Prostate gland (tissue), 2 donors: ENCODE measurements around the gene ALDH4A1. TPM values are rescaled to one million over a fixed set of nuclear protein-coding genes. Genes with fewer than 3 reads are reported as not detected.

Source experiments
- DNase-seq: peaks from one replicate; pipeline ENCODE4 v3.0.0-alpha.2; 2019; ENCODE audit warnings: low spot score
- H3K27ac ChIP-seq, 2 donors: fragments of 200-600 bp; sonication (generic); 2 replicates each; pipeline ENCODE4 v1.5.1; 2017 to 2019
- H3K27me3 ChIP-seq: fragments of 200-600 bp; sonication (generic); replicated peaks from 2 replicates; pipeline ENCODE4 v1.5.1; 2019; ENCODE audit not compliant: insufficient read depth
- H3K36me3 ChIP-seq, 2 donors: fragments of 200-600 bp; sonication (generic); 1 replicate in 1 of 2; 2 replicates in 1 of 2; pipeline versions ENCODE4 v1.5.1 to v1.8.1; 2017 to 2019
- H3K4me1 ChIP-seq: fragments of 200-600 bp; sonication (generic); replicated peaks from 2 replicates; pipeline ENCODE4 v1.5.1; 2019
- H3K4me3 ChIP-seq, 2 donors: fragments of 200-600 bp; sonication (generic); 2 replicates each; pipeline ENCODE4 v1.5.1; 2017 to 2019
- H3K9me3 ChIP-seq: fragments of 200-600 bp; sonication (generic); 2 replicates; pipeline ENCODE4 v1.5.1; 2017
- CTCF ChIP-seq, 4 experiments: fragments of 200-600 bp in 2 of 4; fragments of 450-650 bp in 2 of 4; sonication (generic) in 2 of 4; IDR thresholded peaks; 1 replicate in 3 of 4; 2 replicates in 1 of 4; pipeline ENCODE4 v1.5.1; 2016 to 2019; ENCODE audit warnings: antibody characterized with exemption in 4 of 4, mild to moderate bottlenecking in 2 of 4, moderate library complexity in 2 of 4
- POLR2A ChIP-seq: fragments of 450-650 bp; IDR thresholded peaks from one replicate; pipeline ENCODE4 v1.6.1; 2016; ENCODE audit warnings: antibody characterized with exemption, mild to moderate bottlenecking
- POLR2AphosphoS5 ChIP-seq: sonication (generic); formaldehyde crosslinking; IDR thresholded peaks from one replicate; pipeline ENCODE4 v1.6.1; 2017; ENCODE audit warnings: antibody characterized with exemption
- WGBS: methylation state at CpG from one replicate; pipeline ENCODE4 v1.1.5; 2018; 5-methylcytosine and 5-hydroxymethylcytosine counted together
- intact Hi-C: fragments of 100-400 bp; cut with DNase I; formaldehyde crosslinking; loops from one replicate; pipeline ENCODE4 v1.14.2; 2022
- total RNA-seq, 2 donors: library from RNA; depleted of rRNA; stranded (reverse); fragments of >200 nt; gene quantifications; one replicate each; pipeline ENCODE4 v1.1.0, GENCODE V29; 2016

The ALDH4A1 gene
- total RNA-seq, 2 donors from 2014 or later, result 15.7 to 58.4 TPM

DNA sequence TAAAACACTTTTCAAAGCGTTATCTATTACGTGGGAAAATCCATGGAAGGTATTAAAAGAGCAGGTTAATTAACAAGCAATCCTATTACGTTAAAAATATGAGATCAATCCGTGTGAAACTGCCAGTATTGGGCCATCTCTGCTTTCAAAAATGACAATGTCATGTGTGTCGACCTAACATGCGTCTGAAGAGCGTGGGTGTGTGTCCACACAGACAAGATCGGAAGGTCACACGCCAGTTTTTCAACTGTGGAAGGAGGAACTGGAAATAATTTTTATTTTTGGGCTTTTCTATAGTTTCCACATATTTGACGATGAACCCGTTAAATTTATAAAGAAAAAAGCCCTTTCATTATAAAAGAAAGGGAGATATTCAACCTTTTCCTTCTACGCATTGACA, 17.6 kb upstream of the ALDH4A1 start:
- intact Hi-C loops, result loop anchor here (5.0 kb wide), 1 partner anchor 87 kb away; no protein-coding TSS in a partner anchor
- Histone ChIP-seq H3K36me3 (peaks cover 0 to 7% of the 10 kb centered on the region in 2 donors), H3K27me3 (no peaks in the 10 kb centered on the region), H3K27ac (no peak overlapping the region), H3K9me3 (no peaks in the 10 kb centered on the region), H3K4me3 (no peak overlapping the region), H3K4me1 (peaks cover 22% of the 10 kb centered on the region)
- no peak for TF ChIP-seq POLR2A
- TF ChIP-seq POLR2AphosphoS5, result no peak
- TF ChIP-seq CTCF (IDR thresholded peaks at IDR 0.05), result no peak
- WGBS, result 83% methylated on average over 12 of the region's 12 CpGs
- DNase-seq, result no peak

DNA sequence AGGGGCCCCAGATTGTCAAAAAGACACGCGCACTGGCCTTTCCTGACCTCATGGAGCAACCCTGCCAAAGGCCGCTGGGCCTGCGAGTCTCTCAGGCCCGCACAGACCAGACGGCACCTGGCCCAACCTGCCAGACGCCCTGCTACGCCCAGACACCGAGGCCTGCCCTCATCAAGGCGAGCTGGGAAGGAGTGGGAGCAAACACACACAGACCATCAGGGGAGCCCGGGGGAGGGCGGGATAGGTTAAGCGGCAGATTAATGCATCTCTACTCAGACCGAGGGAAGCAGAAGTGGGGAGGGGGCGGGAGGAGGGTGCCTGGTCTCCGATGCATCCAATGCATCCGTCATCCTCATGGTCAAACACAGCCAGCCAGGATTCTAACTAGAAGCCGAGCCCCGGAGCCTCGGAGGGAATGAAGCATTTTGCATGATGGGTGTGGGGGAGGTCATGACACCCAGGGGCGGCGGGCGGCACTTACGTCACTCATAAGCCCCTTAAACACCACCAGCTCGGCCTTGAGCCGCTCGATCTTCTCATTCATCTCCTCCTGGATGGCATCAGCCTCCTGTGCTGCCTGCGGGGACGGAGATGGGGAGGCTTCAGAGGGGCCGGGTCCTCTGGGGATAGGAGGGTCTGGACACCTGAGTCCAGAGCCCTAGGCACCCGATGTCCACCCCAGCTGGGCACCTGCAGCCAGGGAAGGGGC, 17.0 kb upstream of the ALDH4A1 start:
- no peak overlapping the region for H3K27ac ChIP-seq
- H3K9me3 ChIP-seq, result no peaks in the 10 kb centered on the region
- peaks cover 22% of the 10 kb centered on the region for H3K4me1 ChIP-seq
- no peak for TF ChIP-seq POLR2A
- TF ChIP-seq CTCF (IDR thresholded peaks at IDR 0.05), result no peak
- TF ChIP-seq POLR2AphosphoS5, result no peak
- intact Hi-C loops, result no loop called here
- no peaks in the 10 kb centered on the region for H3K27me3 ChIP-seq
- peaks cover 0 to 7% of the 10 kb centered on the region in 2 donors for H3K36me3 ChIP-seq
- DNase-seq, result no peak
- no peak overlapping the region for H3K4me3 ChIP-seq
- 87% methylated on average over 28 of the region's 31 CpGs for WGBS

GRCh38 chr1:18918417-18918816, 16.1 kb upstream of the ALDH4A1 start:
- Histone ChIP-seq H3K9me3 (no peaks in the 10 kb centered on the region), H3K4me1 (peaks cover 18% of the 10 kb centered on the region), H3K4me3 (no peak overlapping the region), H3K27ac (no peak overlapping the region), H3K36me3 (peaks cover 0 to 7% of the 10 kb centered on the region in 2 donors), H3K27me3 (no peaks in the 10 kb centered on the region)
- DNase-seq, result no peak
- WGBS, result 96% methylated on average over 14 of the region's 14 CpGs
- TF ChIP-seq POLR2AphosphoS5 (no peak), CTCF (IDR thresholded peaks at IDR 0.05) (no peak), POLR2A (no peak)
- intact Hi-C loops, result no loop called here

GRCh38 chr1:18917071-18917799, 14.9 kb upstream of the ALDH4A1 start:
- Histone ChIP-seq H3K27me3 (no peaks in the 10 kb centered on the region), H3K9me3 (no peaks in the 10 kb centered on the region), H3K4me1 (peaks cover 7% of the 10 kb centered on the region), H3K36me3 (peaks cover 0 to 7% of the 10 kb centered on the region in 2 donors), H3K4me3 (no peak overlapping the region), H3K27ac (no peak overlapping the region)
- WGBS, result 90% methylated on average over 30 of the region's 30 CpGs
- intact Hi-C loops, result loop anchor here (1.0 kb wide), 1 partner anchor 23 kb away; no protein-coding TSS in a partner anchor
- TF ChIP-seq CTCF (IDR thresholded peaks at IDR 0.05) (no peak), POLR2AphosphoS5 (no peak), POLR2A (no peak)
- DNase-seq, result no peak
